ENCODE data around the gene FAM171A2. TPM values are rescaled to one million over a fixed set of nuclear protein-coding genes. Genes with fewer than 3 reads are reported as not detected.

Gene FAM171A2
- polyA plus RNA-seq, 3 donors = not detected

- 81% methylated on average over 2 of the region's 7 CpGs for WGBS (ENCODE audit: insufficient coverage)
These were observed 35.8 kb downstream of the FAM171A2 start for GRCh38 chr17:44327715-44328449.

More at GRCh38 chr17:44327715-44328449, 35.8 kb downstream of the FAM171A2 start:
- Histone ChIP-seq H2AFZ (ENCODE audit: insufficient read depth, low read depth, low read length, poor library complexity, severe bottlenecking) (peak overlapping the region; percentile 21), H3K9me3 (replicated peaks in 1 of 2; ENCODE audit: control insufficient read depth in 1 of 2, insufficient read depth in 1 of 2, low read length in 2 of 2) (no peaks in the 10 kb centered on the region), H3K27ac (ENCODE audit: low read depth in 1 of 2, low read length in 2 of 2) (no peak overlapping the region), H4K20me1 (ENCODE audit: insufficient read depth, low read length) (no peaks in the 10 kb centered on the region), H3K4me1 (ENCODE audit: control insufficient read depth in 1 of 2, insufficient read depth in 2 of 2, low read length in 2 of 2) (peaks cover 51 to 62% of the 10 kb centered on the region in 2 donors), H3K27me3 (ENCODE audit: control insufficient read depth in 2 of 2, insufficient read depth in 2 of 2, low read length in 2 of 2) (no peaks in the 10 kb centered on the region), H3K9ac (ENCODE audit: insufficient read depth, low read length, poor library complexity, severe bottlenecking) (no peak overlapping the region), H3K79me2 (ENCODE audit: insufficient read depth, low read length) (peaks cover 9% of the 10 kb centered on the region), H3K4me3 (replicated peaks in 1 of 3; ENCODE audit: low read depth in 2 of 3, low read length in 3 of 3) (no peak overlapping the region), H3K36me3 (replicated peaks in 1 of 2; ENCODE audit: control insufficient read depth in 1 of 2, insufficient read depth in 2 of 2, low read length in 2 of 2) (no peaks in the 10 kb centered on the region), H3K4me2 (replicated peaks; ENCODE audit: extremely low read depth, low read length, poor library complexity, severe bottlenecking) (no peak overlapping the region)
- Mint-ChIP-seq H3K4me3 (no peak overlapping the region), H3K36me3 (no peaks in the 10 kb centered on the region), H3K27ac (peak overlapping the region in 4 of 7 donors; percentile 16 to 41 (median 20)), H3K9me3 (peaks cover 0 to 2% (median 0%) of the 10 kb centered on the region in 7 donors), H3K27me3 (ENCODE audit: low read depth in 3 of 3) (no peaks in the 10 kb centered on the region), H3K4me1 (peaks cover 54% of the 10 kb centered on the region)
- intact Hi-C loops (cut with micrococcal nuclease) = loop anchor here in 1 of 2 donors (10.0 kb wide), 1 partner anchor 203 kb away; the partner anchor contains the start of gene HDAC5
- TF ChIP-seq CTCF (IDR thresholded peaks at IDR 0.05) = no peak
- no peak for DNase-seq

All from CD14-positive monocyte (primary cell).